ENCODE results near the gene ZNF787.

DNA sequence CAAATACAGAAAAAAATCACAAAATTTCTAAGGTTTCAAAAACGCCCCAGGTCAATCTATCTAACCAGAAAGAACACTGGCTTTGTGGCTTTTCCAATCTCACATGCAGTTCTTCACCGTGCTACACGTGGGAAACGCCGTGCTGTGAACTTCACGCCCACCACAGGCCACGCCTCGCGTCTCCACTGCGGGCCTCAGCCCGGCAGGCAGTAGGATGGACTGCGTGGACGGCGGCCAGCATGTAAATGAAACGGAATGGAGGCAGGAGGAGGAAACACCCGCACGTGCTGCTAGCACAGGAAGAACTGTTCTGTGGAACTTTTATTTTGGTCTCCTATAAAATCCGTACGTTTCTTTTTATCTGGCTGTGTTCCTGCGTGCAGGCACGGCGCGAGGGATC, 23.8 kb downstream of the ZNF787 start:
- TF ChIP-seq, protein P1, sequence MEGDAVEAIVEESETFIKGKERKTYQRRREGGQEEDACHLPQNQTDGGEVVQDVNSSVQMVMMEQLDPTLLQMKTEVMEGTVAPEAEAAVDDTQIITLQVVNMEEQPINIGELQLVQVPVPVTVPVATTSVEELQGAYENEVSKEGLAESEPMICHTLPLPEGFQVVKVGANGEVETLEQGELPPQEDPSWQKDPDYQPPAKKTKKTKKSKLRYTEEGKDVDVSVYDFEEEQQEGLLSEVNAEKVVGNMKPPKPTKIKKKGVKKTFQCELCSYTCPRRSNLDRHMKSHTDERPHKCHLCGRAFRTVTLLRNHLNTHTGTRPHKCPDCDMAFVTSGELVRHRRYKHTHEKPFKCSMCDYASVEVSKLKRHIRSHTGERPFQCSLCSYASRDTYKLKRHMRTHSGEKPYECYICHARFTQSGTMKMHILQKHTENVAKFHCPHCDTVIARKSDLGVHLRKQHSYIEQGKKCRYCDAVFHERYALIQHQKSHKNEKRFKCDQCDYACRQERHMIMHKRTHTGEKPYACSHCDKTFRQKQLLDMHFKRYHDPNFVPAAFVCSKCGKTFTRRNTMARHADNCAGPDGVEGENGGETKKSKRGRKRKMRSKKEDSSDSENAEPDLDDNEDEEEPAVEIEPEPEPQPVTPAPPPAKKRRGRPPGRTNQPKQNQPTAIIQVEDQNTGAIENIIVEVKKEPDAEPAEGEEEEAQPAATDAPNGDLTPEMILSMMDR (conservative IDR thresholded peaks at IDR 0.05; ENCODE audit: low read length): no peak
- TF ChIP-seq EZH2phosphoT487 (IDR thresholded peaks at IDR 0.05; ENCODE audit: borderline replicate concordance): no peak

Measured in Loucy (cell line).